K562 (cell line): ENCODE measurements around the gene RCL1. TPM values are rescaled to one million over a fixed set of nuclear protein-coding genes. Genes with fewer than 3 reads are reported as not detected.

Experiments
- ATAC-seq: fragments of 200-7000 bp; cut with Tn5 transposase; 3 replicates; pipeline ENCODE4 v1.9.1; 2020; ENCODE audit warnings: moderate library complexity
- BruUV-seq: library from RNA; stranded (reverse); fragments of 400-500 nt; replicated peaks from 2 replicates; lab custom pipeline; 2021; lab: Mats Ljungman, UMichigan
- CTCF ChIA-PET: fragments of 300-600 bp; formaldehyde crosslinking; extraction: SDS; loops from one replicate; lab custom pipeline; 2021; ENCODE audit warnings: low intra/inter-chr PET ratio; lab: Yijun Ruan, JAX
- POLR2A ChIA-PET: fragments of 300-600, 350-650 bp; sonication (Branson Sonifier 250); formaldehyde crosslinking; extraction: SDS; loops from one replicate; lab custom pipeline; 2021; ENCODE audit warnings: antibody characterized with exemption, inconsistent platforms; lab: Yijun Ruan, JAX
- DNase-seq, 4 experiments: peaks; one replicate each; pipeline versions ENCODE4 v3.0.0 to v3.0.0-alpha.2; 2011 to 2018; ENCODE audit warnings: low spot score in 3 of 4, mixed read lengths in 3 of 4; ENCODE audit errors: extremely low read depth in 1 of 4
- FAIRE-seq: peaks from 2 replicates; lab custom pipeline; 2011; peaks lifted over from hg19 to GRCh38; lab: Jason Lieb, UNC
- H2AFZ ChIP-seq: 2 replicates; pipeline ENCODE4 v1.6.0; 2011; ENCODE audit warnings: low read depth, low read length, control low read depth, inconsistent platforms
- H3K27ac ChIP-seq: fragments of 200-600 bp; 3 replicates; pipeline ENCODE4 v1.8.0; 2011; ENCODE audit warnings: low read depth, mild to moderate bottlenecking, control low read depth, inconsistent platforms, low read length, moderate library complexity, mixed read lengths; ENCODE audit errors: extremely low read depth
- H3K27me3 ChIP-seq, 2 experiments: fragments of 300-600 bp in 1 of 2; 2 replicates in 1 of 2; 3 replicates in 1 of 2; pipeline versions ENCODE4 v1.6.0 to v1.8.0; 2011; ENCODE audit warnings: inconsistent platforms in 2 of 2, low read length in 2 of 2, mild to moderate bottlenecking in 1 of 2, mixed read lengths in 1 of 2, moderate library complexity in 1 of 2; ENCODE audit not compliant: control insufficient read depth in 2 of 2, insufficient read depth in 2 of 2
- H3K36me3 ChIP-seq: fragments of 300-600 bp; 3 replicates; pipeline ENCODE4 v1.8.0; 2011; ENCODE audit warnings: mild to moderate bottlenecking, low read length, inconsistent platforms; ENCODE audit not compliant: control insufficient read depth, insufficient read depth
- H3K4me1 ChIP-seq, 2 experiments: fragments of 200-600 bp in 1 of 2; replicated peaks in 1 of 2; 2 replicates in 1 of 2; 3 replicates in 1 of 2; pipeline versions ENCODE4 v1.5.1 to v1.8.0; 2011; ENCODE audit warnings: inconsistent platforms in 2 of 2, low read length in 2 of 2, mild to moderate bottlenecking in 1 of 2, mixed read lengths in 1 of 2, moderate library complexity in 1 of 2; ENCODE audit not compliant: control insufficient read depth in 2 of 2, insufficient read depth in 2 of 2
- H3K4me2 ChIP-seq: 2 replicates; pipeline ENCODE4 v1.6.1; 2011; ENCODE audit warnings: low read length, control low read depth, inconsistent platforms, mixed read lengths; ENCODE audit not compliant: insufficient read depth
- H3K4me3 ChIP-seq: fragments of 200-600 bp; sonication (generic), shearing (Covaris generic); 2 replicates; pipeline ENCODE4 v1.5.1; 2016; ENCODE audit warnings: control low read depth, inconsistent platforms
- H3K79me2 ChIP-seq: fragments of 200-600 bp; 3 replicates; pipeline ENCODE4 v1.8.0; 2011; ENCODE audit warnings: low read length, inconsistent platforms; ENCODE audit not compliant: control insufficient read depth, insufficient read depth
- H3K9ac ChIP-seq, 2 experiments: 2 replicates each; pipeline versions ENCODE4 v1.6.0 to v1.6.1; 2011; ENCODE audit warnings: low read depth in 2 of 2, low read length in 2 of 2, control low read depth in 1 of 2, inconsistent platforms in 1 of 2, mild to moderate bottlenecking in 1 of 2, mixed read lengths in 1 of 2; ENCODE audit not compliant: insufficient read depth in 1 of 2
- H3K9me1 ChIP-seq: one replicate; pipeline ENCODE4 v1.6.0; 2011; ENCODE audit warnings: inconsistent platforms, mild to moderate bottlenecking, low read length, moderate library complexity; ENCODE audit not compliant: control insufficient read depth, insufficient read depth
- H3K9me3 ChIP-seq: replicated peaks from 2 replicates; pipeline ENCODE4 v1.5.1; 2011; ENCODE audit warnings: low read depth, low read length, inconsistent platforms; ENCODE audit not compliant: control insufficient read depth, insufficient read depth
- H4K20me1 ChIP-seq: replicated peaks from 2 replicates; pipeline ENCODE4 v1.6.1; 2011; ENCODE audit warnings: low read length, inconsistent platforms, mixed read lengths; ENCODE audit not compliant: control insufficient read depth, insufficient read depth
- CREM ChIP-seq: IDR thresholded peaks from 2 replicates; pipeline ENCODE4 v1.6.1; 2014; ENCODE audit warnings: antibody characterized with exemption, low read depth
- ILF3 ChIP-seq: fragments of 450-650 bp; IDR thresholded peaks from 2 replicates; pipeline ENCODE4 v1.6.1; 2018; ENCODE audit warnings: antibody characterized with exemption, mild to moderate bottlenecking, moderate library complexity, borderline replicate concordance
- NCOA6 ChIP-seq: fragments of 450-650 bp; IDR thresholded peaks from 2 replicates; pipeline ENCODE4 v1.6.1; 2017; ENCODE audit warnings: mild to moderate bottlenecking
- SMARCA5 ChIP-seq: fragments of 450-650 bp; IDR thresholded peaks from 2 replicates; pipeline ENCODE4 v1.6.1; 2016
- ZBTB2 ChIP-seq: fragments of 450-650 bp; IDR thresholded peaks from 2 replicates; pipeline ENCODE4 v1.6.1; 2016; ENCODE audit warnings: antibody characterized with exemption
- ZBTB34 ChIP-seq: fragments of 250-450 bp; sonication (Bioruptor Pico); IDR thresholded peaks from 2 replicates; pipeline ENCODE4 v1.8.0; 2021; ENCODE audit warnings: mild to moderate bottlenecking, moderate library complexity
- ZNF146 ChIP-seq: IDR thresholded peaks from one replicate; pipeline ENCODE4 v1.6.1; 2018; ENCODE audit warnings: missing compliant biosample characterization; ENCODE audit not compliant: unreplicated experiment
- ZNF407 ChIP-seq: fragments of 450-650 bp; IDR thresholded peaks from 2 replicates; pipeline ENCODE4 v1.6.1; 2016; ENCODE audit warnings: low read depth
- ZNF707 ChIP-seq: fragments of 250-450 bp; sonication (Bioruptor Pico); conservative IDR thresholded peaks from 2 replicates; pipeline ENCODE4 v1.8.0; 2022; ENCODE audit warnings: inconsistent platforms, mild to moderate bottlenecking, moderate library complexity
- WGBS: fragments of 100-300 bp; shearing (Covaris generic); methylation state at CpG from one replicate; pipeline ENCODE4 v1.1.6; 2016; ENCODE audit warnings: low coverage, mixed read lengths; ENCODE audit not compliant: insufficient coverage; ENCODE audit errors: missing lambda C conversion rate; 5-methylcytosine and 5-hydroxymethylcytosine counted together
- in situ Hi-C: fragments of 300-500 bp; cut with MboI; formaldehyde crosslinking; loops from 4 replicates; pipeline ENCODE4 v1.15.0; 2018; ENCODE audit warnings: inconsistent platforms, mixed read lengths
- intact Hi-C: fragments of 100-400 bp; cut with micrococcal nuclease; formaldehyde crosslinking; loops from 2 replicates; pipeline ENCODE4 v1.14.2; 2022
- polyA plus RNA-seq, 8 experiments: library from polyadenylated mRNA; depleted of rRNA in 4 of 8; stranded (reverse) in 5 of 8; unstranded in 3 of 8; fragments of >200 nt; fragmentation: Nextera tagmentation in 2 of 8; fragmentation: Illumina TruSeq in 1 of 8; extraction: Ambion mirVana in 2 of 8; extraction: Trizol in 1 of 8; gene quantifications; 2 replicates each; pipeline versions ENCODE4 v1.2.1 to v1.2.3, GENCODE V29; 2011 to 2014; ENCODE audit warnings: inconsistent platforms in 1 of 8, missing spikeins in 1 of 8
- total RNA-seq, 7 experiments: library from RNA; depleted of rRNA in 6 of 7; stranded (reverse); fragments of >200 nt in 6 of 7; fragmentation: Illumina TruSeq in 2 of 7; extraction: Trizol in 2 of 7; gene quantifications; 2 replicates each; pipeline versions ENCODE4 v1.2.1 to v1.2.3, GENCODE V29; 2011 to 2021; ENCODE audit warnings: low replicate concordance in 1 of 7

Gene RCL1
- total and polyA plus RNA-seq, 9 of the 15 experiments (the other 6 are each of a cell fraction or from before 2014, with no cell fraction given): 24.0 to 67.7 (median 38.6) TPM

- in situ Hi-C loops: no loop called here
- H3K36me3 ChIP-seq: peaks cover 97% of the 10 kb centered on the region
- no peak for DNase-seq
- no peak for TF ChIP-seq ZNF146 (CRISPR knock-in tag)
- no peak for TF ChIP-seq ZNF707 (CRISPR knock-in tag)
- TF ChIP-seq ZBTB2: no peak
- no peak for TF ChIP-seq ZNF407
- TF ChIP-seq ILF3: no peak
- no peak for TF ChIP-seq NCOA6
- no peak for TF ChIP-seq SMARCA5
- TF ChIP-seq CREM: no peak
- no peak for TF ChIP-seq ZBTB34 (CRISPR knock-in tag)
These were observed 51.5 kb downstream of the RCL1 start for GRCh38 chr9:4844056-4844838.

More at GRCh38 chr9:4844056-4844838, 51.5 kb downstream of the RCL1 start:
- no peak for FAIRE-seq
- Histone ChIP-seq H3K4me1 (peaks cover under 1 to 12% of the 10 kb centered on the region in 2 experiments; a peak in 2 of 5 replicates), H3K27me3 (no peaks in the 10 kb centered on the region), H4K20me1 (no peaks in the 10 kb centered on the region), H3K9me1 (no peaks in the 10 kb centered on the region), H3K79me2 (peaks cover 27% of the 10 kb centered on the region), H3K9ac (no peak overlapping the region), H3K4me3 (no peak overlapping the region), H3K9me3 (no peaks in the 10 kb centered on the region), H3K4me2 (no peak overlapping the region), H2AFZ (no peak overlapping the region), H3K27ac (no peak overlapping the region)
- ChIA-PET CTCF (no interaction called here), POLR2A (interaction anchor here (1.1 kb wide), 1 partner anchor 11 kb away, joined by 4 read pairs; no protein-coding TSS in a partner anchor)
- 93% methylated on average over 9 of the region's 9 CpGs for WGBS
- intact Hi-C loops: no loop called here
- ATAC-seq: no peak
- BruUV-seq: no TSS peak
